Mesenchymal stem cell (in vitro differentiated cells and primary cell): ENCODE results near the gene SMIM33.
A peak's percentile ranks its signal among the peaks of the same experiment; 100 is the strongest.

Experiments
- DNase-seq: peaks from one replicate; pipeline ENCODE4 v3.0.0-alpha.2; 2013
- H2AFZ ChIP-seq: one replicate; pipeline ENCODE4 v1.6.1; 2013; ENCODE audit warnings: low read depth, mild to moderate bottlenecking, control low read depth, inconsistent platforms, low read length, moderate library complexity
- H2AK5ac ChIP-seq: 2 replicates; pipeline ENCODE4 v1.6.1; 2013; ENCODE audit warnings: low read length, moderate library complexity, mild to moderate bottlenecking, inconsistent platforms; ENCODE audit not compliant: severe bottlenecking
- H2BK120ac ChIP-seq: one replicate; pipeline ENCODE4 v1.6.1; 2013; ENCODE audit warnings: low read depth, mild to moderate bottlenecking, inconsistent platforms, low read length, moderate library complexity
- H2BK12ac ChIP-seq, 2 experiments: one replicate each; pipeline ENCODE4 v1.6.1; 2013; ENCODE audit warnings: inconsistent platforms in 2 of 2, low read length in 2 of 2, mild to moderate bottlenecking in 2 of 2, moderate library complexity in 2 of 2, control low read depth in 1 of 2
- H2BK15ac ChIP-seq: one replicate; pipeline ENCODE4 v1.6.1; 2013; ENCODE audit warnings: mild to moderate bottlenecking, low read depth, inconsistent platforms; ENCODE audit not compliant: poor library complexity, severe bottlenecking
- H2BK5ac ChIP-seq: 2 replicates; pipeline ENCODE4 v1.6.1; 2013; ENCODE audit warnings: low read depth, mild to moderate bottlenecking, low read length, control low read depth, inconsistent platforms; ENCODE audit not compliant: poor library complexity, severe bottlenecking
- H3K14ac ChIP-seq, 2 experiments: one replicate each; pipeline ENCODE4 v1.6.1; 2013; ENCODE audit warnings: inconsistent platforms in 2 of 2, low read length in 2 of 2, control low read depth in 1 of 2, mild to moderate bottlenecking in 1 of 2, moderate library complexity in 1 of 2
- H3K18ac ChIP-seq, 2 experiments: one replicate each; pipeline ENCODE4 v1.6.1; 2013; ENCODE audit warnings: inconsistent platforms in 2 of 2, low read length in 2 of 2, control low read depth in 1 of 2, low read depth in 1 of 2, mild to moderate bottlenecking in 1 of 2
- H3K23ac ChIP-seq, 2 experiments: one replicate each; pipeline ENCODE4 v1.6.1; 2013; ENCODE audit warnings: inconsistent platforms in 2 of 2, low read length in 2 of 2, mild to moderate bottlenecking in 2 of 2, moderate library complexity in 2 of 2, control low read depth in 1 of 2
- H3K27ac ChIP-seq: 2 replicates; pipeline ENCODE4 v1.5.1; 2013; ENCODE audit warnings: mild to moderate bottlenecking, moderate library complexity, low read length, control low read depth, inconsistent platforms; ENCODE audit not compliant: poor library complexity, severe bottlenecking
- H3K27me3 ChIP-seq, 2 experiments: 2 replicates each; pipeline versions ENCODE4 v1.6.1 to v1.7.0; 2013; ENCODE audit warnings: low read length in 2 of 2, mild to moderate bottlenecking in 2 of 2, moderate library complexity in 2 of 2, control low read depth in 1 of 2, inconsistent platforms in 1 of 2; ENCODE audit not compliant: control insufficient read depth in 1 of 2, insufficient read depth in 1 of 2
- H3K36me3 ChIP-seq, 2 experiments: 2 replicates each; pipeline versions ENCODE4 v1.6.1 to v1.7.0; 2013; ENCODE audit warnings: low read length in 2 of 2, control low read depth in 1 of 2, inconsistent platforms in 1 of 2, low read depth in 1 of 2, mild to moderate bottlenecking in 1 of 2; ENCODE audit not compliant: insufficient read depth in 2 of 2, control insufficient read depth in 1 of 2
- H3K4ac ChIP-seq, 2 experiments: one replicate each; pipeline ENCODE4 v1.6.1; 2013; ENCODE audit warnings: inconsistent platforms in 2 of 2, low read length in 2 of 2, mild to moderate bottlenecking in 2 of 2, moderate library complexity in 2 of 2, control low read depth in 1 of 2, low read depth in 1 of 2
- H3K4me1 ChIP-seq: 2 replicates; pipeline ENCODE4 v1.6.1; 2013; ENCODE audit warnings: low read depth, low read length, control low read depth; ENCODE audit not compliant: control insufficient read depth, insufficient read depth
- H3K4me2 ChIP-seq: 2 replicates; pipeline ENCODE4 v1.6.1; 2013; ENCODE audit warnings: low read length, mild to moderate bottlenecking, inconsistent platforms; ENCODE audit not compliant: poor library complexity, severe bottlenecking
- H3K4me3 ChIP-seq, 2 experiments: 2 replicates each; pipeline versions ENCODE4 v1.5.1 to v1.7.0; 2013; ENCODE audit warnings: low read length in 2 of 2, mild to moderate bottlenecking in 2 of 2, control low read depth in 1 of 2, low read depth in 1 of 2; ENCODE audit not compliant: insufficient read depth in 1 of 2
- H3K79me1 ChIP-seq: replicated peaks from 2 replicates; pipeline ENCODE4 v1.6.1; 2013; ENCODE audit warnings: mild to moderate bottlenecking, control low read depth, low read length, inconsistent platforms; ENCODE audit not compliant: poor library complexity, severe bottlenecking
- H3K9ac ChIP-seq: 2 replicates; pipeline ENCODE4 v1.7.0; 2013; ENCODE audit warnings: mild to moderate bottlenecking, low read length, moderate library complexity
- H3K9me3 ChIP-seq: 2 replicates; pipeline ENCODE4 v1.7.0; 2013; ENCODE audit warnings: mild to moderate bottlenecking, low read length; ENCODE audit not compliant: control insufficient read depth
- H4K8ac ChIP-seq: one replicate; pipeline ENCODE4 v1.6.1; 2013; ENCODE audit warnings: inconsistent platforms, mild to moderate bottlenecking, low read length, moderate library complexity
- H4K91ac ChIP-seq: one replicate; pipeline ENCODE4 v1.6.1; 2013; ENCODE audit warnings: mild to moderate bottlenecking, low read length, inconsistent platforms
- WGBS: methylation state at CpG from one replicate; pipeline ENCODE4 v1.1.7; 2013; ENCODE audit warnings: mixed read lengths; 5-methylcytosine and 5-hydroxymethylcytosine counted together

The SMIM33 gene

GRCh38 chr5:139445325-139446170 lies 25.3 kb upstream of the SMIM33 start:
- peak overlapping the region in 1 of 2 experiments; percentile 42 for H2BK12ac ChIP-seq
- no peak overlapping the region for H3K23ac ChIP-seq
- H2AK5ac ChIP-seq, result no peak overlapping the region
- no peak overlapping the region for H3K4me3 ChIP-seq
- H3K9me3 ChIP-seq, result no peaks in the 10 kb centered on the region
- H3K9ac ChIP-seq, result no peak overlapping the region
- H2BK120ac ChIP-seq, result no peak overlapping the region
- 60% methylated on average over 6 of the region's 7 CpGs for WGBS
- H3K18ac ChIP-seq, result peak overlapping the region in 1 of 2 experiments; percentile 76
- H3K4ac ChIP-seq, result peak overlapping the region in 1 of 2 experiments; percentile 64
- no peak overlapping the region for H4K91ac ChIP-seq
- H3K27me3 ChIP-seq, result no peaks in the 10 kb centered on the region
- no peaks in the 10 kb centered on the region for H3K36me3 ChIP-seq
- no peak overlapping the region for H2BK15ac ChIP-seq
- H3K27ac ChIP-seq, result no peak overlapping the region
- H2AFZ ChIP-seq, result no peak overlapping the region
- no peak overlapping the region for H3K4me2 ChIP-seq
- no peak overlapping the region for H3K14ac ChIP-seq
- H3K79me1 ChIP-seq, result no peaks in the 10 kb centered on the region
- H2BK5ac ChIP-seq, result no peak overlapping the region
- no peak overlapping the region for H4K8ac ChIP-seq
- peak; percentile 69 for DNase-seq
- peaks cover 2% of the 10 kb centered on the region for H3K4me1 ChIP-seq

- H3K4me1 ChIP-seq, result peaks cover 5% of the 10 kb centered on the region
- H3K9me3 ChIP-seq, result no peaks in the 10 kb centered on the region
- no peak overlapping the region for H2AFZ ChIP-seq
- peaks cover 0 to 13% of the 10 kb centered on the region in 2 experiments for H3K36me3 ChIP-seq
- 92% methylated on average over 5 of the region's 5 CpGs for WGBS
- no peak overlapping the region for H3K27ac ChIP-seq
- no peaks in the 10 kb centered on the region for H3K79me1 ChIP-seq
- H3K4me2 ChIP-seq, result no peak overlapping the region
- H3K18ac ChIP-seq, result no peak overlapping the region
- H3K23ac ChIP-seq, result no peak overlapping the region
- no peak overlapping the region for H2BK12ac ChIP-seq
- no peaks in the 10 kb centered on the region for H3K27me3 ChIP-seq
- H3K4ac ChIP-seq, result no peak overlapping the region
- no peak overlapping the region for H3K9ac ChIP-seq
- no peak overlapping the region for H2AK5ac ChIP-seq
- no peak overlapping the region for H4K91ac ChIP-seq
- no peak overlapping the region for H3K14ac ChIP-seq
- peak; percentile 59 for DNase-seq
- H2BK5ac ChIP-seq, result no peak overlapping the region
- no peak overlapping the region for H4K8ac ChIP-seq
- no peak overlapping the region for H2BK15ac ChIP-seq
- H3K4me3 ChIP-seq, result no peak overlapping the region
- H2BK120ac ChIP-seq, result no peak overlapping the region
These were observed 23.6 kb upstream of the SMIM33 start for GRCh38 chr5:139446956-139447779.

- peaks cover 8% of the 10 kb centered on the region for H3K4me1 ChIP-seq
- no peak overlapping the region for H3K4me3 ChIP-seq
- peaks cover 0 to 26% of the 10 kb centered on the region in 2 experiments for H3K36me3 ChIP-seq
- 93% methylated on average over 2 of the region's 2 CpGs for WGBS
- no peak overlapping the region for H2AK5ac ChIP-seq
- no peaks in the 10 kb centered on the region for H3K9me3 ChIP-seq
- no peaks in the 10 kb centered on the region for H3K79me1 ChIP-seq
- peak overlapping the region in 1 of 2 experiments; percentile 60 for H3K4ac ChIP-seq
- H3K23ac ChIP-seq, result no peak overlapping the region
- peak overlapping the region in 1 of 2 experiments; percentile 59 for H2BK12ac ChIP-seq
- no peak overlapping the region for H3K9ac ChIP-seq
- no peaks in the 10 kb centered on the region for H3K27me3 ChIP-seq
- no peak overlapping the region for H3K4me2 ChIP-seq
- H2BK5ac ChIP-seq, result no peak overlapping the region
- H2BK120ac ChIP-seq, result no peak overlapping the region
- H4K8ac ChIP-seq, result no peak overlapping the region
- no peak overlapping the region for H2AFZ ChIP-seq
- no peak overlapping the region for H2BK15ac ChIP-seq
- H4K91ac ChIP-seq, result no peak overlapping the region
- H3K18ac ChIP-seq, result peak overlapping the region in 1 of 2 experiments; percentile 18
- no peak overlapping the region for H3K27ac ChIP-seq
- DNase-seq, result no peak
- peak overlapping the region in 1 of 2 experiments; percentile 98 for H3K14ac ChIP-seq
These were observed 19.6 kb upstream of the SMIM33 start for GRCh38 chr5:139451176-139451575.
